IMR-90 (cell line): Measurements from ENCODE around the gene BATF.

Experiments
- BHLHE40 ChIP-seq: fragments of 150-350 bp; IDR thresholded peaks from 2 replicates; pipeline ENCODE4 v1.6.1; 2016; ENCODE audit warnings: mild to moderate bottlenecking, low read depth, low read length
- CTCF ChIP-seq: conservative IDR thresholded peaks from 2 replicates; pipeline ENCODE4 v1.5.1; 2012; ENCODE audit warnings: mild to moderate bottlenecking, low read depth, low read length, improper control_type of control experiment
- FOS ChIP-seq: fragments of 150-350 bp; IDR thresholded peaks from 2 replicates; pipeline ENCODE4 v1.6.1; 2016; ENCODE audit warnings: low read depth, low read length
- POLR2A ChIP-seq: IDR thresholded peaks from 2 replicates; pipeline ENCODE4 v1.6.1; 2012; ENCODE audit warnings: mild to moderate bottlenecking, low read depth, low read length
- RAD21 ChIP-seq: IDR thresholded peaks from 2 replicates; pipeline ENCODE4 v1.6.1; 2012; ENCODE audit warnings: low read length, improper control_type of control experiment
- RCOR1 ChIP-seq: IDR thresholded peaks from 2 replicates; pipeline ENCODE4 v1.6.1; 2012; ENCODE audit warnings: mild to moderate bottlenecking, low read length, improper control_type of control experiment; ENCODE audit not compliant: insufficient replicate concordance
- RFX5 ChIP-seq: IDR thresholded peaks from 2 replicates; pipeline ENCODE4 v1.8.0; 2012; ENCODE audit warnings: low read depth, mild to moderate bottlenecking, low read length, moderate library complexity
- SMC3 ChIP-seq: fragments of 150-350 bp; IDR thresholded peaks from 2 replicates; pipeline ENCODE4 v1.6.1; 2016; ENCODE audit warnings: low read depth, mild to moderate bottlenecking, antibody characterized with exemption, low read length, moderate library complexity
- TF ChIP-seq, protein P1 (sequence below): fragments of 150-350 bp; IDR thresholded peaks from 2 replicates; pipeline ENCODE4 v1.6.1; 2017; ENCODE audit warnings: mild to moderate bottlenecking, antibody characterized with exemption, low read length, low read depth
- TF ChIP-seq, protein P2 (sequence below): fragments of 150-350 bp; IDR thresholded peaks from 2 replicates; pipeline ENCODE4 v1.6.1; 2016; ENCODE audit warnings: low read depth, mild to moderate bottlenecking, low read length, moderate library complexity, borderline replicate concordance

- TF ChIP-seq CTCF (no peak), POLR2A (no peak), RFX5 (no peak), SMC3 (no peak), RAD21 (no peak), RCOR1 (no peak), BHLHE40 (no peak), FOS (no peak)
- TF ChIP-seq, protein P1, sequence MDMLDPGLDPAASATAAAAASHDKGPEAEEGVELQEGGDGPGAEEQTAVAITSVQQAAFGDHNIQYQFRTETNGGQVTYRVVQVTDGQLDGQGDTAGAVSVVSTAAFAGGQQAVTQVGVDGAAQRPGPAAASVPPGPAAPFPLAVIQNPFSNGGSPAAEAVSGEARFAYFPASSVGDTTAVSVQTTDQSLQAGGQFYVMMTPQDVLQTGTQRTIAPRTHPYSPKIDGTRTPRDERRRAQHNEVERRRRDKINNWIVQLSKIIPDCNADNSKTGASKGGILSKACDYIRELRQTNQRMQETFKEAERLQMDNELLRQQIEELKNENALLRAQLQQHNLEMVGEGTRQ, result no peak
- TF ChIP-seq, protein P2, sequence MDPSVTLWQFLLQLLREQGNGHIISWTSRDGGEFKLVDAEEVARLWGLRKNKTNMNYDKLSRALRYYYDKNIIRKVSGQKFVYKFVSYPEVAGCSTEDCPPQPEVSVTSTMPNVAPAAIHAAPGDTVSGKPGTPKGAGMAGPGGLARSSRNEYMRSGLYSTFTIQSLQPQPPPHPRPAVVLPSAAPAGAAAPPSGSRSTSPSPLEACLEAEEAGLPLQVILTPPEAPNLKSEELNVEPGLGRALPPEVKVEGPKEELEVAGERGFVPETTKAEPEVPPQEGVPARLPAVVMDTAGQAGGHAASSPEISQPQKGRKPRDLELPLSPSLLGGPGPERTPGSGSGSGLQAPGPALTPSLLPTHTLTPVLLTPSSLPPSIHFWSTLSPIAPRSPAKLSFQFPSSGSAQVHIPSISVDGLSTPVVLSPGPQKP, result no peak
Observed at GRCh38 chr14:75479770-75480600, 42.3 kb upstream of the BATF start.
